Parathyroid adenoma (tissue), 2 donors: ENCODE data around the gene HASPIN.

Experiments
- H2AFZ ChIP-seq: fragments of 300-600 bp; sonication (generic); one replicate; pipeline ENCODE4 v1.7.0; 2017; ENCODE audit warnings: antibody characterized with exemption, mild to moderate bottlenecking
- H3K27ac ChIP-seq: fragments of 300-600 bp; sonication (generic); one replicate; pipeline ENCODE4 v1.7.0; 2017
- H3K27me3 ChIP-seq: fragments of 300-600 bp; sonication (generic); one replicate; pipeline ENCODE4 v1.7.0; 2017; ENCODE audit warnings: low read length; ENCODE audit not compliant: control insufficient read depth, insufficient read depth
- H3K36me3 ChIP-seq: fragments of 300-600 bp; sonication (generic); one replicate; pipeline ENCODE4 v1.7.0; 2017; ENCODE audit warnings: low read length; ENCODE audit not compliant: control insufficient read depth, insufficient read depth
- H3K4me1 ChIP-seq: fragments of 300-600 bp; sonication (generic); one replicate; pipeline ENCODE4 v1.7.0; 2017; ENCODE audit warnings: control low read depth
- H3K4me2 ChIP-seq: fragments of 300-600 bp; sonication (generic); one replicate; pipeline ENCODE4 v1.7.0; 2017; ENCODE audit warnings: low read length
- H3K4me3 ChIP-seq: fragments of 300-600 bp; sonication (generic); one replicate; pipeline ENCODE4 v1.7.0; 2017; ENCODE audit warnings: low read depth, low read length
- H3K79me2 ChIP-seq: fragments of 300-600 bp; sonication (generic); one replicate; pipeline ENCODE4 v1.7.0; 2017; ENCODE audit warnings: control low read depth
- H3K9ac ChIP-seq: fragments of 300-600 bp; sonication (generic); one replicate; pipeline ENCODE4 v1.7.0; 2017; ENCODE audit warnings: mild to moderate bottlenecking
- H3K9me3 ChIP-seq: fragments of 300-600 bp; sonication (generic); one replicate; pipeline ENCODE4 v1.7.0; 2017; ENCODE audit warnings: low read length; ENCODE audit not compliant: control insufficient read depth
- CTCF ChIP-seq: fragments of 300-600 bp; sonication (generic); IDR thresholded peaks from one replicate; pipeline ENCODE4 v1.7.0; 2017; ENCODE audit warnings: antibody characterized with exemption, mild to moderate bottlenecking
- donor health status: primary hyperparathyroidism.

The HASPIN gene

GRCh38 chr17:3685174-3685573 lies 38.5 kb upstream of the HASPIN start:
- no peak for TF ChIP-seq CTCF
- no peaks in the 10 kb centered on the region for H3K27me3 ChIP-seq
- H3K27ac ChIP-seq, result no peak overlapping the region
- H3K9ac ChIP-seq, result no peak overlapping the region
- no peaks in the 10 kb centered on the region for H3K9me3 ChIP-seq
- no peak overlapping the region for H2AFZ ChIP-seq
- no peak overlapping the region for H3K4me2 ChIP-seq
- no peaks in the 10 kb centered on the region for H3K36me3 ChIP-seq
- H3K4me3 ChIP-seq, result no peak overlapping the region
- no peaks in the 10 kb centered on the region for H3K4me1 ChIP-seq
- no peaks in the 10 kb centered on the region for H3K79me2 ChIP-seq

GRCh38 chr17:3688027-3688553 lies 35.6 kb upstream of the HASPIN start:
- Histone ChIP-seq H3K9me3 (no peaks in the 10 kb centered on the region), H3K4me1 (no peaks in the 10 kb centered on the region), H3K4me2 (no peak overlapping the region), H3K27me3 (no peaks in the 10 kb centered on the region), H2AFZ (no peak overlapping the region), H3K79me2 (peaks cover 7% of the 10 kb centered on the region), H3K9ac (no peak overlapping the region), H3K27ac (no peak overlapping the region), H3K36me3 (no peaks in the 10 kb centered on the region), H3K4me3 (no peak overlapping the region)
- TF ChIP-seq CTCF, result no peak

- H2AFZ ChIP-seq, result no peak overlapping the region
- no peaks in the 10 kb centered on the region for H3K4me1 ChIP-seq
- no peak overlapping the region for H3K4me3 ChIP-seq
- no peak overlapping the region for H3K27ac ChIP-seq
- no peak for TF ChIP-seq CTCF
- no peak overlapping the region for H3K4me2 ChIP-seq
- H3K27me3 ChIP-seq, result no peaks in the 10 kb centered on the region
- no peaks in the 10 kb centered on the region for H3K36me3 ChIP-seq
- no peaks in the 10 kb centered on the region for H3K9me3 ChIP-seq
- H3K9ac ChIP-seq, result no peak overlapping the region
- H3K79me2 ChIP-seq, result peaks cover 10% of the 10 kb centered on the region
Measured at GRCh38 chr17:3688852-3689261, 34.8 kb upstream of the HASPIN start.

- Histone ChIP-seq H2AFZ (no peak overlapping the region), H3K4me2 (no peak overlapping the region), H3K36me3 (no peaks in the 10 kb centered on the region), H3K4me1 (peaks cover under 1% of the 10 kb centered on the region), H3K4me3 (no peak overlapping the region), H3K79me2 (peaks cover 10% of the 10 kb centered on the region), H3K9ac (no peak overlapping the region), H3K9me3 (no peaks in the 10 kb centered on the region), H3K27me3 (no peaks in the 10 kb centered on the region), H3K27ac (no peak overlapping the region)
- no peak for TF ChIP-seq CTCF
Measured at GRCh38 chr17:3689262-3690093, 34.2 kb upstream of the HASPIN start.
